Hindlimb muscle (tissue), 1 donor: ENCODE results near the gene DNM3. TPM values are rescaled to one million over a fixed set of nuclear protein-coding genes. Genes with fewer than 3 reads are reported as not detected.

Source experiments
- DNase-seq: peaks from one replicate; pipeline ENCODE4 v3.0.0-alpha.2; 2013
- polyA plus RNA-seq: library from polyadenylated mRNA; unstranded; fragments of 120-200 nt; gene quantifications from one replicate; pipeline ENCODE4 v1.2.1, GENCODE V29; 2013; ENCODE audit not compliant: insufficient read length

DNM3 gene
- polyA plus RNA-seq, 1 donor: 1.9 TPM

DNA sequence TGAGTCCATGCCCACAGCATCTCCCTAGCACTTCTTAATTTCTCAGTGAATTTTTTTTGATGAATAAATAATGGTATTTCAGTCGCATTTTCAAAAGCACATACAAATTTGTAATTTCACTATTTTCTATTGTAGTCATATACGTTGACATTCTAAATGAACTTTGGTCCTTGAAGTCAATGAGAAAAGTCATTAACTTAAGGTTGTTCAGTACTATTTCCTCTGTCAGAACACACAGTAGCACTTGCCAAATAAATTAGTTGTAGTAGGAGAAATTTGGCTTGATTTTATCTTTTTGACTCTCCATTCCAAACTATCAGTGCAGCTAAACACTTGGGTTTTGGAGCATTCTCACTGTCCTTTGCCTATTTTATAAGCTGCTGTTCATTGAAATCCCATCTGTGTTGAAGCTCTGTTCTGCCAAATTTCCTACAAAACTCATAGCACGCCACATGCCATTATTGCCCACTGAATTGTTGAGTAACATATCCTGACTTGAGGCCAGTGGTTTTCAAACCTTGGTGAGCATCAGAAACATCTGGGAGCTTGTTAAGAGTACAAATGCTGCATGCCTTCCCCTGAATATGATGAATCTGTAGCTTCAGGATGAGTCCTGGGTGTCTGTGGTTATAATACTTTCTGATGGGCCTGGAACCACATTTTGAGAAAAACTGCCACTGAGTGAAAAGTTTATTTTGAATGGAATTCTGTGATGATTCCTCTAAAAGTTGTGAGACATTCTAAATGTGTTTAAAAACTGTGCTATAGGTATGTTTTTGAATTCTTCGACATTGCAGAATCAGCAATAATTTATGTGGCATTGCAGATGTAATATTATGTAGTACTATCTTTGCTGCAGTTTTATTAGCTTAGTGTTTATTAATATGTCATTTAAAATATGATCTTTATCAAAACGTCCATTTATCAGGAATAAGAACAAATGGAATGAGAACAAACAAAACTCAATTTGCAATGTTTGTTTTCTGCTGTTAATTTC lies 78.9 kb downstream of the DNM3 start:
- DNase-seq: no peak

DNA sequence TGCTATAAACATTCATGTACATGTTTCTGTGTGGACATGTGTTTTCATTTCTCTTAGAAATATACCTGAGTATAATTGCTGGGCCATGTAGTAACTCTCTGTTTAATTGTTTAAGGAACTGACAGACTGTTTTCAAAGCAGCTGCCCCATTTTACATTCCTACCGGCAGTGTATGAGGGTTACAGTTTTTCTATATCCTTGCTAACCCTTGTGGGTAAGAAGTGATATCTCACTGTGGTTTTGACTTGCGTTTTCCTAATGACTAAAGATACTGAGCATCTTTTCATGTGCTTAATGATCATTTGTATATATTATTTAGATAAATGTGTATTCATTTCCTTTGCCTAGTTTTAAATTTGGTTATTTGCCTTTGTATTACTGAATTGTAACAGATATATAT lies 81.7 kb downstream of the DNM3 start:
- DNase-seq: no peak

DNA sequence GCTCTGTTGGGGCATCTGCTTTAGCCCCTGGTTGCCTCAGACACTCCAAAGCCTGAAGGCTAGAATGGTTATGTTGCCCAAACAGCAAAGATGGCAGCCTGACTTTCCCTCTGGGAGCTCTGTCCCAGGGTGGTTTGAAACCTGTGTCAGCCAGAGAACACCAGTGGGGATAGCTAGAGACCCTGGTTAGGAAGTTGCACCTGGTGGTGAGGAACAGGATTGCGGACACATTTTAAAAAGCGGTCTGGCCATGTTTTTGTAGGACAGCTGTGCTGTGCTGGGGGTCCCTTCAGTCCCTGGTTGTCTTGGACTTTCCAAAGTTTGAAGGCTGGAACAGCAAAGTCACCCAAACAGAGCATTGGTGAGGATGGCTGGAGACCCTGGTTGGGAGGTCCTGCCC lies 87.8 kb downstream of the DNM3 start:
- DNase-seq: no peak

DNA sequence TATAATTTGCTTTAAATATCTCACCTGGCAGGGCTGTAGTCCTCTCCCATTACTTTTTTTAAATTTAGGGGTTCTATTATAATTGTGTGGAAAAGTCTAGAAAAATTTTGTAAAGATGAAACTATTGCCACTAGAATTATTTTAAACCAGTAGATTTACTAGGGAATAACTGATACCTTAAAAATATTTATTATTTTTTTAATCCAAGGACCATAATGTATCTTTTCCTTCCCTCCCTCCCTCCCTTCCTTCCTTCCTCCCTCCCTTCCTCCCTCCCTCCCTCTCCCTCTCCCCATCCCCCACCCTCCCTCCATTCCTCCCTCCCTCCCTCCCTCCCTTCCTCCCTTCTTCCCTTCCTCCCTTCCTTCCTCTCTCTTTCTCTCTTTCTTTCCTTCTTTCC lies 90.5 kb downstream of the DNM3 start:
- no peak for DNase-seq

DNA sequence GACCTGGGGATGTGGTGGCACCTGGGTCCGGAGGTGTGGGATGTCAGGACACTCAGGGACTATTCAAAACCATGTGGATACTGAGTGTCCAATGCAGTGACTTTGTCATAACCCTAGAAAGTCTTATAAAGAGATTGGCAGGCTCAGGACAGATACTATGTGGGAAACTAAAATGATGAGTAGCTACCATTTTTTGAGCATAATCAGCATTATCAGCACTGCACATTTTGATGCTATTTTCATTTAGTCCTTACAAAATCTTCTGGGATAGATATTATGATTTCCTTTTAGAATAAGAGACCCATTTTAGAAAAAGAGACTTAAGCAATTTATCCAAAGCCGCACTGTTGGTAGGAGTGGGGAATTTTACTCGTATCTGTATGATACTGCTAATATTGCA lies 93.4 kb downstream of the DNM3 start:
- DNase-seq: no peak

DNA sequence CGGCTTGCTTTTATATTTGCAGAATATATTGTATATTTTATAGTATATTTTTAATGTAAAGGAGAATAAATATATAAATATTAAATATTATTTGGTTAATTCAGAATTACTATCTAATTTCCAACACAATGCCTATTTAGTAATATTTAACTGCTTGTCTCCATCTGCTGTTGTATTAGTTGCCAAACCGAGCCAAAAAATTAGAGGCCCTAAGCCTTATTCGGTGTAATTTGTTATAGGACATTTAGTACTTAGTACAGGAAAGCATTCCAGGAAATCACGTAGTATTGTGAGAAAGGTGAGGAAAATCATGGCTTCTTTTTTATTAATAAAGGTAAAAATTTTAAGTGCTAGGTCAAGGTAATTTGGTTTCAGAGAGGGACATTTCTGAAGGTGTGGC lies 93.8 kb downstream of the DNM3 start:
- DNase-seq: no peak

GRCh38 chr1:171935664-171936063 lies 94.4 kb downstream of the DNM3 start:
- no peak for DNase-seq

DNA sequence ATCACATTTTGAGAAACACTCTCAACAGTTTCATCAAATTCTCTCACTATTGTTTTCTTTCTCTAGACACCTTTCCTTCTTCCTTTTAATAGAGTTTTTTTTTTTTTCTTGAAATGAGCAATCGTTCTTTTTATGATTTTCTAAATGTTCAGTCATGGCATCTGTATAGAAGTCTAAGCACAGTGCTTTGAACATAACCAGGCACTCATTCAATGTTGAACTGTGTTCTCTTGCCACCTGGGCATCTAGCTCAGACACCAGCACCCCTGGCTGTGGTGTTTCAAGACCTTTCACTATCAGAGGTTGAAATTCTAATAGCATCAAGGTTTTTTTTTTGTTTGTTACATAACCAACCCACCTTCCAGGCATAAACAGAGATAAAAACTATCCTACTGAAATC lies 96.6 kb downstream of the DNM3 start:
- no peak for DNase-seq

- DNase-seq: no peak
These were observed 98.4 kb downstream of the DNM3 start for GRCh38 chr1:171939740-171940139.

- DNase-seq: no peak
These were observed 99.1 kb downstream of the DNM3 start for GRCh38 chr1:171940368-171940767.

DNA sequence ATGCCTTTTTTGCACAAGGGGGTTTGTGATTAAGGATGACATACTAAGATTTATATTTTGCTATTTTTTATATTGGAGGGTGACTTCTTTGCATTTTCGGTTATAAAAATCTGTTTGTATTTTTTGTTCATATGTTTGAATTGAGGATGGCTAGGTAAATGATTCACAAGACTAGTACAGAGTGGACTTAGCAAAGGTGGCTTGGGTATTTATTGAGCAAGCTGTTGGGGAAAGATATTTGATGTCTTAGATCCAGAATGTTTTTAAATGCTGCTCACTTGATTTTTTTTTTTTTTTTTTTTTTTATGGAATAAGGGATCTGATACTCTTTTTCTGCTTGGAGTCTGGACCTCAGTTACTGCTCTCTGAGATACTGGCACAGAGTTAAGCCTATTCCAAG lies 100.6 kb downstream of the DNM3 start:
- DNase-seq: no peak

GRCh38 chr1:171943973-171944561 lies 102.8 kb downstream of the DNM3 start:
- no peak for DNase-seq

DNA sequence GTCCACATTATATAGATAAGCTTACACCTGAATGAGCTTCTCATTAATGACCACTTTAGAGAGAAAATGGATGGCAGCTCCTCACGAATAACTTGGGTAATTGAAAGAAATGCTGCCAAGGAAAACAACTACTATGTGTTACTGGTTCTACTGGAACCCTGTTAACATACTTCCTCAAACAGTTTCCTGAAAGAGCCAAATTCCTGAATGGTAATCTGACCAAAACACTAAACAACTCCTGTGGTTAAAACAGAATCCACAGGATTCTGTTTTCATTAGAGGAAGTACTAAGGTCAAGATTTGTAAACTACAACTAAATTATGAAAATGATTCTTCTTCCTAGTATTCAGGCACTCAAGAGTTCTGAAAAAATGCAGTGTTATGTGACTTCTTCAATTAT lies 107.2 kb downstream of the DNM3 start:
- no peak for DNase-seq

- DNase-seq: no peak
These were observed 108.0 kb downstream of the DNM3 start for GRCh38 chr1:171949316-171949715.

- no peak for DNase-seq
These were observed 112.5 kb downstream of the DNM3 start for GRCh38 chr1:171953835-171954234.

- no peak for DNase-seq
These were observed 113.1 kb downstream of the DNM3 start for GRCh38 chr1:171954361-171954760.

DNA sequence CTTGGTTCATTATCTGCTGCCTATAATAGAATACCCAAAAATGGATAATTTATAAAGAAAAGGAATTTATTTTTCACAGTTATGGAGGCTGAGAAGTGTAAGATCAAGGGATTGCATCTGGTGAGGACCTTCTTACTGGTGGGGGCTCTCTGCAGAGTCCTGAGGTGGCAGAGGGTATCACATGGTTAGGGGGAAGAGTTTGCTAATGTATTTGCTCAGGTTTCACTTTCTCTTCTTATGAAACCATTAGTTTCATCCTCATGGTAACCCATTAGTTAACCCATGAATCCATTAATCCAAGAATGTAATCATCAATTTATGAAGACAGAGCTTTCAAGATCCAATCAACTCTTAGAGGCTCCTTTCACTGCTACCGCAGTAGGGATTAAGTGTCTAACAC lies 120.6 kb downstream of the DNM3 start:
- DNase-seq: no peak

DNA sequence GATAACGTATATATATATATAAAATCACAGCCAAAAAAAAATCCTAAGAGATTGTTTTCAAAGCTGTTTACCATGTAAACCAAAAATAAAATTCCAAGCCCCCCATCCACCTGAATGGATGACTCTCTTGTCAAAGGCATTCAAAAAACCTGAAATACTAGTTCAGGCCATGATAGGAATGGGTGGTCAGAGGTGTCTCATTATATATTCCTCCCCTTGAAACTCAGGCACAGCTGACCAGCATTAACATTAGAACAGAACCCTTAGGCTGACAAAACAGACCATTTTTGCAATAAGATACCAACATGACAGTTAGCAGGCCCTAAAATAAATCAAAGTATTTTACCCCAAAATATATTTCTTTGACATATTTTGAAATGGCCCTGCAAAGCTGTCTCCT lies 122.5 kb downstream of the DNM3 start:
- DNase-seq: no peak

DNA sequence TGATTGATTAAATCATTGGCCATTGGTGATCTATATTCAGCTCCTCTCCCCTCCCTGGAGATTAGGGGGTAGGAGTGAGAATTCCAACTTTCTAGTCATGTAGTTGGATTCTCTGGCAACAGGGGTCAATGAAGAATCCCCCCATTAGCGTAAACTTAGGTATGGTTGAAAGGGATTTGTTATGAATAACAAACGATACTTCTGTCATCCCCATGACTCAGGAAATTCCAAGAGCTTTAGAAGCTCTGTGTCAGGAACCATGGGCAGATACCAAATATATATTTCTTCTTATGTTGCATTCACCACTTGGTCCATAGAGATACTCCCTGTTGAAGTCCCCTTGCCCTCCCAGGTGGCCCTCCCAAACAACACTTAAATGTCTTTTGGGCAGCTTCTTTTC lies 124.5 kb downstream of the DNM3 start:
- no peak for DNase-seq

DNA sequence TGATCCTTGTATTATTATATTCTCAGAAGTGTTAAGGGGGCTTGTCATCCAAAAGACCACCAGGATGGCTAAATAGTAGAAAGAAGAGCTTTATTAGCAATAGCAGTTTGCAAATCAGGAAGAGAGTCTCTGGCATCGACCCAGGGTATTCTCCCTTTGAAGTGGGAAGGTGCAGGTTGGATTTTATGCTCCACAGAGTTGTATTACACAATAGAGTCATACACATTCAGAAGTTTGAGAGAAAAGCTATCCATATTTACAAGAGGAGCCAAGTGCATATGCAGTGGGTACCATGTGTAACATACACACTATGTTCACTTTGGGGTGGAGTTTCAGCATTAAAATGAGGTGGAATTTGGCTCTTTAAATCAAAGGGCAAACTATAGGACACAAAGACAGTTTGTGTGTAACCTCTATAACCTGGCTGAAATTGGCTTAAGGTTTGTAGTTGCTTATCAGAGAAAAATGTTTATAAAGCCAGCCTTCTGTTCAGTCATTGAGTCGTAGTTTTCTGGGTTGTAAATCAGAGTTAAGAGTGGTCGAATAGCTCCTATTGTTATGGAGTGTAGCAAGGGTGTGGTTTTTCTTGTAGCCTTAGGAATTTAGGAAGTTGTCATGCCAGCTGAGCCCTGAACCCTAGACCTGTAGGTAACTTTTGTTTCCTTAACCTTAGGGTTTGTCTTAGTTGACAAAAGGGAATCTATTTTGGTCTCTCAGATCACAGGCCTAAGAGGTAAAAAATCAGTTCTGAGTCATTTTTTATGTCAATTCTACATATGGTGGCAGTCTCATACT lies 125.3 kb downstream of the DNM3 start:
- DNase-seq: no peak

DNA sequence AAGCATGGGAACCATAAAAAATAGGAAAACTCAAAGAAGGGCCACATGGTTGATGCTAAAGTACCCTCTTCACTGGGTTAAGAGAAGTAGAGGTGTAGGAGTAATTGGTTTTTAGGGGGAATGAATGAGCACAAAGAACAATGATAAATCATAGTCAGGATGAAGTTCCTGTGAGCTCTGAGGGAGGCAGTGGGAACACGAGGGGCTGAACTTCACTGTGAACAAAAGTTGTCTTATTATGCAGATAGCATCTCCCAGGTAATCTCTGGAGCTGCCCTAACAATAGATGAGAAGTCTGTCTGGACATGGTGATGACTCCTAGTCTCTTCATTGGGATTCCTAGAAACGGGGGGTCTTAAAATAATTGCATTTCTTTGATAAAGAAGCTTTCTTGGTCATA lies 127.9 kb downstream of the DNM3 start:
- no peak for DNase-seq

DNA sequence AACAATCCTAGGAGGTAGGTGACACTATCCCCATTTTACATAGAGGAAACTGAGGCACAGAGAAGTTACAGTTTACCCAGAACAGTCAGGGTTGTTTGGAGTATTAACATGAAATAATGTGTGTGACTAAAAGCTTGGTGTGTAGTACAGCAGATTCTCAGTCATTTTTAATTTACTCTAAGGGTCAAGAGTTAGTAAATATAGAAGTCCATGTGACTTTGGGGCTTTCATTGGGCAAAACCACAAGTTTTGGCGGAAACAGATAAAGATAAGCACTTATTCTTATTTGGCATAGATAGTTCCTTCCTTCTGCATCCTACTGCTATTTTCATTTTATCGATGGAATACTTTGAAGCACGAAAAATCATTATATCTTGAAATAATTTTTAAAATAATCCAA lies 128.5 kb downstream of the DNM3 start:
- DNase-seq: no peak

DNA sequence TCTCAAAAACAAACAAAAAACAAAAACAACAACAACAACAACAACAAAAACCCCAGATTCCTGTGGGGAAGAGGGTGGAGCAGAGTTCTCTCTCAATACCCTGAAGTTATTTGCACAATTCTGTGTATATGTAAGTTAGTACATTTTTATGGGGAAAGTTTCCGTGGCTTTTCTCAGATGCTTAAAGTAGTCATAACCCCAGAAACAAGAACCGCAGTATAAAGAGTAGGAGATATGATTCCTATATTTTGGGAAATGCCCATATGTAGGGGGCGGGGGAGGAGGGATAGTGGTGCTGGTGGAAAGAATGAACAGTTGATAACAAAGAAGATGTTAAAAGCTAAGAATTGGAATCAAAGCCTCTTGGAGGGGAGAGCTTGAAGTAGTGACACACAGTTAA lies 131.5 kb downstream of the DNM3 start:
- no peak for DNase-seq
